ENCODE data around the gene PAFAH1B2. TPM values are rescaled to one million over a fixed set of nuclear protein-coding genes. Genes with fewer than 3 reads are reported as not detected.
"Not testable (repeated sequence)": the region's sequence is repeated elsewhere in the genome, so short reads cannot be mapped to it uniquely, and the experiment has no call there.

The PAFAH1B2 gene
- total and polyA plus RNA-seq, 2 donors (not counting 3 experiments of a cell fraction or from before 2014, with no cell fraction given), result 34.2 to 128 TPM

DNA sequence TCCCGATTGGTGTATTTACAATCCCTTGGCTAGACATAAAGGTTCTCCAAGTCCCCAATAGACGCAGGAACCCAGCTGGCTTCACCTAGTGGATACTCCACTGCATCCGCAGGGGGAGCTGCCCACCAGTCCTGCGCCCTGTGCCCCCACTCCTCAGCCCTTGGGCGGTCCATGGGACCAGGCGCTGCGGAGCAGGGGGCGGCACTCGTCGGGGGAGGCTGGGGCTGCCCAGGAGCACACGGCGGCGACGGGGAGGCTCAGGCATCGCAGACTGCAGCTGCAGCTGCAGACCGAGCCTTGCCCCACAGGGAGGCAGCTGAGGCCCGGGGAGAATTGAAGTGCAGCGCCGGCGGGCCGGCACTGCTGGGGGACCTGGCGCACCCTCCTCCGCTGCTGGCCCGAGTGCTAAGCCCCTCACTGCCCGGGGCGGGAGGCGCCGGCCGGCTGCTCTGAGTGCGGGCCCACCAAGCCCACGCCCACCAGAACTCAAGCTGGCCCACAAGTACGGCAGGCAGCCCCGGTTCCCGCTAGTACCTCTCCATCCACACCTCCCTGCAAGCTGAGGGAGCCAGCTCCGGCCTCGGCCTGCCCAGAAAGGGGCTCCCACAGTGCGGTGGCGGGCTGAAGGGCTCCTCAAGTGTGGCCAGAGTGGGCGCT lies 33.7 kb upstream of the PAFAH1B2 start:
- intact Hi-C loops (cut with micrococcal nuclease) (no loop called here), dilution Hi-C loops (cut with MboI; ENCODE audit: extremely low pct_ligation_motif_present, low sequenced_read_pairs) (no loop called here)
- CTCF ChIA-PET, result interaction anchor here (5.1 to 8.5 kb wide), 2 partner anchors 231 to 321 kb away, joined by 22 to 210 read pairs; partner anchors contain the start of genes APOA5 and ZPR1
- Histone ChIP-seq H3K36me3 (ENCODE audit: control insufficient read depth in 2 of 2, extremely low read depth in 1 of 2, insufficient read depth in 2 of 2, low read length in 2 of 2) (no peaks in the 10 kb centered on the region), H3K27ac (ENCODE audit: insufficient read depth, low read depth, low read length) (no peak overlapping the region), H3K4me2 (ENCODE audit: insufficient read depth, low read length) (no peak overlapping the region), H3K79me2 (ENCODE audit: control insufficient read depth, insufficient read depth, low read length) (no peaks in the 10 kb centered on the region), H3K9me3 (replicated peaks; ENCODE audit: control insufficient read depth, insufficient read depth, low read length) (no peaks in the 10 kb centered on the region), H3K9me1 (replicated peaks; ENCODE audit: control insufficient read depth, extremely low read depth, insufficient read depth, low read length) (no peaks in the 10 kb centered on the region), H2AFZ (ENCODE audit: low read depth, low read length) (no peak overlapping the region), H4K20me1 (replicated peaks; ENCODE audit: control insufficient read depth, extremely low read depth, insufficient read depth, low read length) (no peaks in the 10 kb centered on the region), H3K27me3 (ENCODE audit: control insufficient read depth in 2 of 2, insufficient read depth in 2 of 2, low read length in 2 of 2) (no peaks in the 10 kb centered on the region), H3K9ac (replicated peaks; ENCODE audit: extremely low read depth, insufficient read depth, low read length) (no peak overlapping the region), H3K4me1 (ENCODE audit: control insufficient read depth, extremely low read depth, insufficient read depth, low read length) (no peaks in the 10 kb centered on the region), H3K4me3 (replicated peaks in 1 of 3; ENCODE audit: insufficient read depth in 1 of 3, low read depth in 1 of 3, low read length in 3 of 3) (no peak overlapping the region)
- no TSS peak for BruUV-seq (replicated peaks)
- no peak for FAIRE-seq
- DNase-seq (ENCODE audit: low read depth, low spot score), result no peak
- TF ChIP-seq, protein P1, sequence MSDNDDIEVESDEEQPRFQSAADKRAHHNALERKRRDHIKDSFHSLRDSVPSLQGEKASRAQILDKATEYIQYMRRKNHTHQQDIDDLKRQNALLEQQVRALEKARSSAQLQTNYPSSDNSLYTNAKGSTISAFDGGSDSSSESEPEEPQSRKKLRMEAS (IDR thresholded peaks at IDR 0.05; ENCODE audit: insufficient read depth, insufficient read length), result no peak
- TF ChIP-seq POLR2A (IDR thresholded peaks at IDR 0.05; ENCODE audit: low read depth, low read length), result no peak
- POLR2A ChIA-PET, result no interaction called here

DNA sequence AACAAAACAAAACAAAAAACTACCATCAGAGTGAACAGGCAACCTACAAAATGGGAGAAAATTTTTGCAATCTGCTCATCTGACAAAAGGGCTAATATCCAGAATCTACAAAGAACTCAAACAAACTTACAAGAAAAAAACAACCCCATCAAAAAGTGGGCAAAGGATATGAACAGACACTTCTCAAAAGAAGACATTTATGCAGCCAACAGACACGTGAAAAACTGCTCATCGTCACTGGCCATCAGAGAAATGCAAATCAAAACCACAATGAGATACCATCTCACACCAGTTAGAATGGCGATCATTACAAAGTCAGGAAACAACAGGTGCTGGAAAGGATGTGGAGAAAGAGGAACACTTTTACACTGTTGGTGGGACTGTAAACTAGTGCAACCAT lies 31.6 kb upstream of the PAFAH1B2 start:
- intact Hi-C loops (cut with micrococcal nuclease); POLR2A ChIA-PET; BruUV-seq (replicated peaks): not testable (repeated sequence)

DNA sequence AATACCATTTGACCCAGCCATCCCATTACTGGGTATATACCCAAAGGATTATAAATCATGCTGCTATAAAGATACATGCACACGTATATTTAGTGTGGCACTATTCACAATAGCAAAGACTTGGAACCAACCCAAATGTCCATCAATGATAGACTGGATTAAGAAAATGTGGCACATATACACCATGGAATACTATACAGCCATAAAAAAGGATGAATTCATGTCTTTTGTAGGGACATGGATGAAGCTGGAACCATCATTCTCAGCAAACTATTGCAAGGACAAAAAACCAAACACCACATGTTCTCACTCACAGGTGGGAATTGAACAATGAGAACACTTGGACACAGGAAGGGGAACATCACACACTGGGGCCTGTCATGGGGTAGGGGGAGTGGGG lies 31.1 kb upstream of the PAFAH1B2 start:
- H3K9me1 ChIP-seq (replicated peaks; ENCODE audit: control insufficient read depth, extremely low read depth, insufficient read depth, low read length); dilution Hi-C loops (cut with MboI; ENCODE audit: extremely low pct_ligation_motif_present, low sequenced_read_pairs); POLR2A ChIA-PET; FAIRE-seq; H3K9me3 ChIP-seq (replicated peaks; ENCODE audit: control insufficient read depth, insufficient read depth, low read length); H3K4me3 ChIP-seq (replicated peaks in 1 of 3; ENCODE audit: insufficient read depth in 1 of 3, low read depth in 1 of 3, low read length in 3 of 3); DNase-seq (ENCODE audit: low read depth, low spot score); H3K27ac ChIP-seq (ENCODE audit: insufficient read depth, low read depth, low read length); intact Hi-C loops (cut with micrococcal nuclease); BruUV-seq (replicated peaks); H3K36me3 ChIP-seq (ENCODE audit: control insufficient read depth in 2 of 2, extremely low read depth in 1 of 2, insufficient read depth in 2 of 2, low read length in 2 of 2); H4K20me1 ChIP-seq (replicated peaks; ENCODE audit: control insufficient read depth, extremely low read depth, insufficient read depth, low read length); H3K4me1 ChIP-seq (ENCODE audit: control insufficient read depth, extremely low read depth, insufficient read depth, low read length); CTCF ChIA-PET; H3K27me3 ChIP-seq (ENCODE audit: control insufficient read depth in 2 of 2, insufficient read depth in 2 of 2, low read length in 2 of 2); H3K79me2 ChIP-seq (ENCODE audit: control insufficient read depth, insufficient read depth, low read length); H3K9ac ChIP-seq (replicated peaks; ENCODE audit: extremely low read depth, insufficient read depth, low read length); H3K4me2 ChIP-seq (ENCODE audit: insufficient read depth, low read length); H2AFZ ChIP-seq (ENCODE audit: low read depth, low read length): not testable (repeated sequence)

More for the DNA sequence above, 31.6 kb upstream of the PAFAH1B2 start:
- H3K36me3 ChIP-seq (ENCODE audit: control insufficient read depth in 2 of 2, extremely low read depth in 1 of 2, insufficient read depth in 2 of 2, low read length in 2 of 2); H3K4me3 ChIP-seq (replicated peaks in 1 of 3; ENCODE audit: insufficient read depth in 1 of 3, low read depth in 1 of 3, low read length in 3 of 3); DNase-seq (ENCODE audit: low read depth, low spot score); H3K9me3 ChIP-seq (replicated peaks; ENCODE audit: control insufficient read depth, insufficient read depth, low read length); FAIRE-seq; H3K27ac ChIP-seq (ENCODE audit: insufficient read depth, low read depth, low read length); H3K9me1 ChIP-seq (replicated peaks; ENCODE audit: control insufficient read depth, extremely low read depth, insufficient read depth, low read length); H3K4me2 ChIP-seq (ENCODE audit: insufficient read depth, low read length); H4K20me1 ChIP-seq (replicated peaks; ENCODE audit: control insufficient read depth, extremely low read depth, insufficient read depth, low read length); H3K79me2 ChIP-seq (ENCODE audit: control insufficient read depth, insufficient read depth, low read length); H3K4me1 ChIP-seq (ENCODE audit: control insufficient read depth, extremely low read depth, insufficient read depth, low read length); dilution Hi-C loops (cut with MboI; ENCODE audit: extremely low pct_ligation_motif_present, low sequenced_read_pairs); H2AFZ ChIP-seq (ENCODE audit: low read depth, low read length); H3K9ac ChIP-seq (replicated peaks; ENCODE audit: extremely low read depth, insufficient read depth, low read length); H3K27me3 ChIP-seq (ENCODE audit: control insufficient read depth in 2 of 2, insufficient read depth in 2 of 2, low read length in 2 of 2): not testable (repeated sequence)
- CTCF ChIA-PET, result interaction anchor here (5.1 to 8.5 kb wide), 2 partner anchors 233 to 323 kb away, joined by 22 to 210 read pairs; partner anchors contain the start of genes APOA5 and ZPR1

Data from endothelial cell of umbilical vein (primary cell).